Fibroblast of pulmonary artery (primary cell): ENCODE measurements around the gene CFL1.
"Not testable (repeated sequence)": the region's sequence is repeated elsewhere in the genome, so short reads cannot be mapped to it uniquely, and the experiment has no call there.

Experiments used
- DNase-seq: peaks from one replicate; pipeline ENCODE4 v3.0.0-alpha.2; 2010; ENCODE audit warnings: low read depth
- H3K4me3 ChIP-seq: replicated peaks from 2 replicates; pipeline ENCODE4 v1.5.1; 2011; ENCODE audit warnings: low read depth, mild to moderate bottlenecking, control low read depth, low read length, moderate library complexity
- TF ChIP-seq, protein P1 (sequence below): IDR thresholded peaks from 2 replicates; pipeline ENCODE4 v1.5.1; 2011; ENCODE audit warnings: mild to moderate bottlenecking, control low read depth, low read length, inconsistent platforms; ENCODE audit errors: missing control alignments

CFL1 gene

DNA sequence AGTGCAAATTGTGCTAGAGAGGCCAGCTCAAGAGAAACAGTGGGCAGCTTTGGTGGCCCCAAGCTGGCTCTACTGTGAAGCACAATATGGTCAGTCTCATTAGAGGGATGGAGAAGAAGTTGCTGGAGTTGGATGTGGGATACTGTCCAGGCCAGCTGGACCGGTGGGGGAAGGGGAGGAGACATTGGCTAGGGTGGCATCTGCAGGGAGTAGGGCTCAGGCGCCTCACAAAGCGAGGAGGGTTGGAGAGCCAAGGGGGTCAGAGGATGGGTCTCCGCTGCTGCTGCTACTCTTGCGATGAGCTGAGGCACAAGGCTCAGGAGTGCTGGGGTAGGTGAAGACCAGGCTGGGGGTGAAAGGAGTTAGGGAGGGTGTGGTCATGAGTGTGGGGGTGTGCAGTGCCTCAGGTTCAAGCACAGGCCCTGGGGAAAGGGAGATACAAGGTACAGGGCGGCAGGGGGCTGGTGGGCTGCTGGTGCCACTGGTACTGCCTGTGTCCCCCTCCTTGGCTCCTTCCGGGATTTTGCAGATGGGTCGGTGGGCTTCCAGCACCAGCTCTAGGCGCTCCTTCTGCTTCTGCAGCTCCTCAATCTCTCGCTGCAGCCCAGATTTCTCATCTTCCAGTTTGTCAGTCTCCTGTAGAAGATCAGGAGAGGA lies 34.8 kb upstream of the CFL1 start:
- H3K4me3 ChIP-seq = peak overlapping the region; percentile 74
- no peak for DNase-seq

DNA sequence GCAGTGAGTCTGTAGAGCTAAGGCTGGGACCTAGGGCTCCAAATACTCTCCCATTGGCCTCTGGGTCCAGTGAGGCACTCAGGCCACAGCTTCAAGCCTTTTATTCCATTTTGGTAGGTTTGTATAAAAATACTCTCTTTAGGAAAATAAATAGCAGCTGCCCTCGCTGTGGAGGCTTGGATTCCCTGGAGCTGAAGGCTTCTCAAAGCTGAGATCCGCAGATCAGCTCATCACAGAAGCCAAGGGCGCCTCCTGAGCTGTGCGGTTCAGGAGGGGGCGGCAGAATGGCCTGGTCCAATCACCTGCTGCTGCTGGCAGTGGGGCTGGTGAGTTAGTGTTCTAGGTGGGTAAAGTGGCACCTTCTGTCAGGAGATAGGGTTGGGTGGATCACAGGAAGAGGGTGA lies 34.2 kb upstream of the CFL1 start:
- peak overlapping the region; percentile 74 for H3K4me3 ChIP-seq

More for the DNA sequence above, 34.8 kb upstream of the CFL1 start:
- TF ChIP-seq, protein P1, sequence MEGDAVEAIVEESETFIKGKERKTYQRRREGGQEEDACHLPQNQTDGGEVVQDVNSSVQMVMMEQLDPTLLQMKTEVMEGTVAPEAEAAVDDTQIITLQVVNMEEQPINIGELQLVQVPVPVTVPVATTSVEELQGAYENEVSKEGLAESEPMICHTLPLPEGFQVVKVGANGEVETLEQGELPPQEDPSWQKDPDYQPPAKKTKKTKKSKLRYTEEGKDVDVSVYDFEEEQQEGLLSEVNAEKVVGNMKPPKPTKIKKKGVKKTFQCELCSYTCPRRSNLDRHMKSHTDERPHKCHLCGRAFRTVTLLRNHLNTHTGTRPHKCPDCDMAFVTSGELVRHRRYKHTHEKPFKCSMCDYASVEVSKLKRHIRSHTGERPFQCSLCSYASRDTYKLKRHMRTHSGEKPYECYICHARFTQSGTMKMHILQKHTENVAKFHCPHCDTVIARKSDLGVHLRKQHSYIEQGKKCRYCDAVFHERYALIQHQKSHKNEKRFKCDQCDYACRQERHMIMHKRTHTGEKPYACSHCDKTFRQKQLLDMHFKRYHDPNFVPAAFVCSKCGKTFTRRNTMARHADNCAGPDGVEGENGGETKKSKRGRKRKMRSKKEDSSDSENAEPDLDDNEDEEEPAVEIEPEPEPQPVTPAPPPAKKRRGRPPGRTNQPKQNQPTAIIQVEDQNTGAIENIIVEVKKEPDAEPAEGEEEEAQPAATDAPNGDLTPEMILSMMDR = no peak

DNA sequence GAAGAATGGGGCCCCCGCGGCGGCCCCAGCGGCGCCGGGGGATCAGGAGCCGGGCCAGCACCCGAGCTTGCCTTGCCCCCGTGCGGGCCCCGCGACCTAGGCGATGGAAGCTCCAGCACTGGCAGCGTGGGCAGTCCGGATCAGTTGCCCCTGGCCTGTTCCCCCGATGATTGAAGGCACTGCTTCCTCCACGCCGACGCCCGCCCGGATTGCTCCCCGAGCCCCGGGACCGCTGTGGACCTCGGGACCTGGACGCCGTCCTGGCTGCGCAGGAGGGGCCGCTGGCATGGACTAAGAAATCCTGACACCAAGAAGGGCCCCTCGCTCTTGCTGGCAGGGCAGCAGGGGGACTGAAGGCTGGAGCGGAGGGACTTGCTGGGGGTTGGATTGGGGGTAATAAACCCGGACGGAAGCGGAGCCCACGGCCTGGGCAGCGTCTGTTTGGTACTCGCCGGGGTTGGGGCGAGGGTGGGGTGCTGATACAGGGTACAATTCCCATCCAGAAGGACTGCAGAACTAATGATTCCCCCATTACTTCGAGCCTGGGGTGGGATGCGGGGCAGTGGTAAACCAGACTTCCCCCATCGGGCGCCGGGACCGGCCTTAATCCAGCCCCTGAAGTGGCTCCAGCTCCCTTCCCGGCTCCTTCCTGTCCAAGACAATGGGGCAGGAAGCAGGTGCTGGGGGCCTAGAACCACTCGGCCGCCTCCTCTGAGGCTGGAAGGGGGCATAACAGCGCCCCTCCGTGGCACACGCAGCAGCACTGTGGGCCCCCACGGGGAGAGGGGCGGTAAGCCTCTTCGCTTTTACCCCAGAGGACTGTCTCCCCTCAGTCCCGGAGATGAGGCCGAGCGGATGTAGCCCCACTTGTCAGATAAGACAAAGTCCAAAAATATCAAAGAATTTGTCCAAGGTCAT lies 33.5 kb upstream of the CFL1 start:
- peak; percentile 59 for DNase-seq
- TF ChIP-seq, protein P1 = peak; percentile 29
- H3K4me3 ChIP-seq = peak overlapping the region; percentile 74

More for the DNA sequence above, 34.2 kb upstream of the CFL1 start:
- DNase-seq = not testable (repeated sequence)

DNA sequence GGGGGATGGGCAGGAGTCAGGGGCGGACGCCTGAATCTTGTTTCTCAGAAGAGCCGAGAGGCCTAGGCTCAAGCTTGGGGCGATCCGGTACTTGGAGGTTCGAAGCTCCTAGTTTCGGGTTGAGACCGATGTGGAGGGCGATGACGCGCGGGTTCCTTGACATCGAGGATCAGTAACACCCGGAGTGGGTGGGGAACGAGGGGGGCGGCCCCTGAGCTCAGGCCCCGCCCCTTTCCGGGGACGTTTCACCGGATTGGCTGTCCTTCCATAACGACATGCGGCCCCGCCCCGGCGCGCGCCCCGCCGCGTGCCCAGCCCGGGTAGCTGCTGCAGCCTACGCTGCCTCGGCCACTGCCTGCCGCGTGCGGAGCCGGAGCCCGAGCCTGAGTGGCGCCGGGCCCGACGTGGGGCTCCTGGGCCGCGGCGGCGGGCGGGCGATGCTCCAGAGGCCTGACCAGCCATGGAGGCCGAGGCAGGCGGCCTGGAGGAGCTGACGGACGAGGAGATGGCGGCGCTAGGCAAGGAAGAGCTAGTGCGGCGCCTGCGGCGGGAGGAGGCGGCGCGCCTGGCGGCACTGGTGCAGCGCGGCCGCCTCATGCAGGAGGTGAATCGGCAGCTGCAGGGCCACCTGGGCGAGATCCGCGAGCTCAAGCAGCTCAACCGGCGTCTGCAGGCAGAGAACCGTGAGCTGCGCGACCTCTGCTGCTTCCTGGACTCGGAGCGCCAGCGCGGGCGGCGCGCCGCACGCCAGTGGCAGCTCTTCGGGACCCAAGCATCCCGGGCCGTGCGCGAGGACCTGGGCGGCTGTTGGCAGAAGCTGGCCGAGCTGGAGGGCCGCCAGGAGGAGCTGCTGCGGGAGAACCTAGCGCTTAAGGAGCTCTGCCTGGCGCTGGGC lies 32.6 kb upstream of the CFL1 start, which contains the start of gene CCDC85B:
CCDC85B (plus strand) TSS at position 350 of the 895 bp plus-strand sequence; CDS start at position 461, 111 bp downstream.
- TF ChIP-seq, protein P1 = no peak
- H3K4me3 ChIP-seq = peak within 1 kb of the TSS; percentile 85
- DNase-seq = peak; percentile 96

DNA sequence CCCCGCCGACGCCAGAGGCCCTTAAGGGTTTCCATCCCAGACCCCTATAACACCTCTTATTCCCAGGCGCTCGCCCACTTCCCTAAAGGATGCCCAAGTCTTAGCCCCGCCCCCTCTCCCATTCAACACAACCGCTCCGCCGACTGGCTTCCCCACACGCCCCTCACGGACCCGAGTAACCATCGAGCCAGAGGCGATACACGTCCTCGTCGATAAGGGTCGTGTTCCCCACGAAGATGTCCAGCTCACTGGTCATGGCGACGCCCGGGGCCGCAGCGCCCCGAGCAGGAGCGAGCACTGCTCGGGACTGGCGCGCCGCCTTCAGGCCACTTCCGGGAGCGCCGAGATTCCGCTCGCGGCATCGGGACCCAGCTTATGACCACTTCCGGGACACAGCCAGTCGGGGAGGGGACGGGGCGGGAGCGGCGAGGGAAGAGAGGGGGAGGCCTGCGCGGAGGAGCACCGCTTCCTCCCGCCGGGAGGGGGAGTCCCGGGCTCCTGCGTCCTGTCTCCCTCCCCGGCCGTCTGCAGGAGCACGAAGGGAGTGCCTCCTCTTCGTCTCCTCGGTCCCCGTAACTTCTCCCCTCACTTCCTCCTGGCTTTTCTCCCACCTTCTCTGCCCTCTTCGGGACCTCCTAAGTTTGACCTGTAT lies 30.3 kb upstream of the CFL1 start, which contains the start of gene FIBP:
FIBP (minus strand) TSS at position 309 of the 652 bp plus-strand sequence; CDS start at position 256, 53 bp downstream.
- peak within 1 kb of the TSS; percentile 85 for H3K4me3 ChIP-seq
- TF ChIP-seq, protein P1 = peak; percentile 56
- peak; percentile 97 for DNase-seq

DNA sequence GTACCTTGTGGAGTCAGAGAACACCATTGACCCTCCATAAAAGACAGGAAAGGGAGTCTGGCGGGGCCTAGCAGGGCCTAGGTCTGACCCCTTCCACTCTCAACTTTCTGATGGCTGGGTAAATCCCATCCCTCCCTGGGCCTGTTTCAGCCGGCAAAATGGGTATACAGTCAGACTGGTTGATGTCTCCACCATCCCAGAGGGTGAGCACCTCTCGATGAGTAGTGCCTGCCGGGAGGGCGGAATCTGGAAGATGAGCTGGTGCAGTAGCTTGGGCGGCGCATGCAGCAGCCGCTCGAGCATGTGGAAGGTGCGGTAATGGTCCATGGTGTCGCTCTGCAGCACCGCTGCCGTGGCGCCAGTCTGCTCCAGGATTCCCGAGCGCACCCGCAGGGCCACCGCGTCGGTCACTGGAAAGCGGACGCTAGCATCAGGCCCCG lies 29.8 kb upstream of the CFL1 start:
- H3K4me3 ChIP-seq = peak overlapping the region; percentile 85
- TF ChIP-seq, protein P1 = no peak

More for the DNA sequence above, 29.8 kb upstream of the CFL1 start:
- no peak for DNase-seq
